Measurements from ENCODE around the gene SSBP3. TPM values are rescaled to one million over a fixed set of nuclear protein-coding genes. Genes with fewer than 3 reads are reported as not detected.

The SSBP3 gene
- total and polyA plus RNA-seq, 9 of the 15 experiments (the other 6 are each of a cell fraction or from before 2014, with no cell fraction given): 8.7 to 108 (median 33.8) TPM

DNA sequence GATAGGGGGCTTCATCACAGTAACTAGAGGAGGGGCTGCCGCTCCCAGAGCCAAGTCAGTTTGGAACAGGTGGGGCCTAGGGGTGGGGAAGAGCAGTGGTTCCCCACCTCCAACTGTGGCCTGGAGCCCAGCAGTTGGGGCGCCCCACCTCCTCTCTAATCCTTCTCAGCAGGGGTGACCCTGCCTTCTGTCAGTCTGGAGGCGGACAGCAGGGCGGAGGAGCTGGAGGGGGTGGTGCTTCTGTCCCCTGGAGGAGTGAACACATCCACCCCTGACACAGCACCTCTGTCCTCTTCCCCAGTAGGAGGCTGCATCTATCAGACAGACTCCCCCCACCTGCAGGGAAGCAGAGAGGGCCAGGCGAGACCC, 132.4 kb downstream of the SSBP3 start (continued):
- TF ChIP-seq, protein P1, sequence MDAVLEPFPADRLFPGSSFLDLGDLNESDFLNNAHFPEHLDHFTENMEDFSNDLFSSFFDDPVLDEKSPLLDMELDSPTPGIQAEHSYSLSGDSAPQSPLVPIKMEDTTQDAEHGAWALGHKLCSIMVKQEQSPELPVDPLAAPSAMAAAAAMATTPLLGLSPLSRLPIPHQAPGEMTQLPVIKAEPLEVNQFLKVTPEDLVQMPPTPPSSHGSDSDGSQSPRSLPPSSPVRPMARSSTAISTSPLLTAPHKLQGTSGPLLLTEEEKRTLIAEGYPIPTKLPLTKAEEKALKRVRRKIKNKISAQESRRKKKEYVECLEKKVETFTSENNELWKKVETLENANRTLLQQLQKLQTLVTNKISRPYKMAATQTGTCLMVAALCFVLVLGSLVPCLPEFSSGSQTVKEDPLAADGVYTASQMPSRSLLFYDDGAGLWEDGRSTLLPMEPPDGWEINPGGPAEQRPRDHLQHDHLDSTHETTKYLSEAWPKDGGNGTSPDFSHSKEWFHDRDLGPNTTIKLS (IDR thresholded peaks at IDR 0.05; ENCODE audit: borderline replicate concordance, low read depth): 0 out of 2 replicates have a peak, but pooled peaks have one; percentile 5
- TF ChIP-seq MIER1 (IDR thresholded peaks at IDR 0.05; ENCODE audit: low read depth) (no peak), FOXK1 (CRISPR knock-in tag; IDR thresholded peaks at IDR 0.05; ENCODE audit: borderline replicate concordance) (no peak), SMARCE1 (IDR thresholded peaks at IDR 0.05) (no peak; the same call in 1 of the 2 replicates), HNRNPK (IDR thresholded peaks at IDR 0.05; ENCODE audit: low read depth, low read length, poor library complexity, severe bottlenecking) (no peak), GTF2E2 (tag; IDR thresholded peaks at IDR 0.05) (no peak), POLR2AphosphoS5 (IDR thresholded peaks at IDR 0.05; ENCODE audit: control insufficient read depth, insufficient read depth, low read depth, low read length) (peak; percentile 59)
- TF ChIP-seq, protein P2, sequence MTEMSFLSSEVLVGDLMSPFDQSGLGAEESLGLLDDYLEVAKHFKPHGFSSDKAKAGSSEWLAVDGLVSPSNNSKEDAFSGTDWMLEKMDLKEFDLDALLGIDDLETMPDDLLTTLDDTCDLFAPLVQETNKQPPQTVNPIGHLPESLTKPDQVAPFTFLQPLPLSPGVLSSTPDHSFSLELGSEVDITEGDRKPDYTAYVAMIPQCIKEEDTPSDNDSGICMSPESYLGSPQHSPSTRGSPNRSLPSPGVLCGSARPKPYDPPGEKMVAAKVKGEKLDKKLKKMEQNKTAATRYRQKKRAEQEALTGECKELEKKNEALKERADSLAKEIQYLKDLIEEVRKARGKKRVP (CRISPR knock-in tag; IDR thresholded peaks at IDR 0.05): no peak
- TF ChIP-seq, protein P3, sequence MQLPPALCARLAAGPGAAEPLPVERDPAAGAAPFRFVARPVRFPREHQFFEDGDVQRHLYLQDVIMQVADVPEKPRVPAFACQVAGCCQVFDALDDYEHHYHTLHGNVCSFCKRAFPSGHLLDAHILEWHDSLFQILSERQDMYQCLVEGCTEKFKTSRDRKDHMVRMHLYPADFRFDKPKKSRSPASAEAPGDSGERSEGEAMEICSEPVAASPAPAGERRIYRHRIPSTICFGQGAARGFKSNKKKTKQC (CRISPR knock-in tag; IDR thresholded peaks at IDR 0.05): no peak
- TF ChIP-seq, protein P4, sequence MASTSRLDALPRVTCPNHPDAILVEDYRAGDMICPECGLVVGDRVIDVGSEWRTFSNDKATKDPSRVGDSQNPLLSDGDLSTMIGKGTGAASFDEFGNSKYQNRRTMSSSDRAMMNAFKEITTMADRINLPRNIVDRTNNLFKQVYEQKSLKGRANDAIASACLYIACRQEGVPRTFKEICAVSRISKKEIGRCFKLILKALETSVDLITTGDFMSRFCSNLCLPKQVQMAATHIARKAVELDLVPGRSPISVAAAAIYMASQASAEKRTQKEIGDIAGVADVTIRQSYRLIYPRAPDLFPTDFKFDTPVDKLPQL (IDR thresholded peaks at IDR 0.05; ENCODE audit: extremely low read depth, insufficient read length): no peak
- TF ChIP-seq, protein P5, sequence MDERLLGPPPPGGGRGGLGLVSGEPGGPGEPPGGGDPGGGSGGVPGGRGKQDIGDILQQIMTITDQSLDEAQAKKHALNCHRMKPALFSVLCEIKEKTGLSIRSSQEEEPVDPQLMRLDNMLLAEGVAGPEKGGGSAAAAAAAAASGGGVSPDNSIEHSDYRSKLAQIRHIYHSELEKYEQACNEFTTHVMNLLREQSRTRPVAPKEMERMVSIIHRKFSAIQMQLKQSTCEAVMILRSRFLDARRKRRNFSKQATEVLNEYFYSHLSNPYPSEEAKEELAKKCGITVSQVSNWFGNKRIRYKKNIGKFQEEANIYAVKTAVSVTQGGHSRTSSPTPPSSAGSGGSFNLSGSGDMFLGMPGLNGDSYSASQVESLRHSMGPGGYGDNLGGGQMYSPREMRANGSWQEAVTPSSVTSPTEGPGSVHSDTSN (CRISPR knock-in tag; IDR thresholded peaks at IDR 0.05; ENCODE audit: low read depth): no peak
- TF ChIP-seq, protein P5 (tag; conservative IDR thresholded peaks at IDR 0.05; ENCODE audit: low read depth): peak; percentile 79
- TF ChIP-seq, protein P6, sequence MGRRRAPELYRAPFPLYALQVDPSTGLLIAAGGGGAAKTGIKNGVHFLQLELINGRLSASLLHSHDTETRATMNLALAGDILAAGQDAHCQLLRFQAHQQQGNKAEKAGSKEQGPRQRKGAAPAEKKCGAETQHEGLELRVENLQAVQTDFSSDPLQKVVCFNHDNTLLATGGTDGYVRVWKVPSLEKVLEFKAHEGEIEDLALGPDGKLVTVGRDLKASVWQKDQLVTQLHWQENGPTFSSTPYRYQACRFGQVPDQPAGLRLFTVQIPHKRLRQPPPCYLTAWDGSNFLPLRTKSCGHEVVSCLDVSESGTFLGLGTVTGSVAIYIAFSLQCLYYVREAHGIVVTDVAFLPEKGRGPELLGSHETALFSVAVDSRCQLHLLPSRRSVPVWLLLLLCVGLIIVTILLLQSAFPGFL (CRISPR knock-in tag; IDR thresholded peaks at IDR 0.05): no peak
